Panc1 (cell line): ENCODE data around the gene GOLGA2. TPM values are rescaled to one million over a fixed set of nuclear protein-coding genes. Genes with fewer than 3 reads are reported as not detected.

Source experiments
- ATAC-seq: fragments of 200-7000 bp; cut with Tn5 transposase; 2 replicates; pipeline ENCODE4 v1.9.1; 2020; ENCODE audit warnings: mild to moderate bottlenecking, moderate library complexity
- BruUV-seq: library from RNA; stranded (reverse); fragments of 400-500 nt; replicated peaks from 2 replicates; lab custom pipeline; 2021; lab: Mats Ljungman, UMichigan
- CTCF ChIA-PET: fragments of 300-600 bp; sonication (Branson Sonifier 250); formaldehyde crosslinking; loops from one replicate; lab custom pipeline; 2022; ENCODE audit warnings: antibody characterized with exemption; lab: Charles Lee
- POLR2A ChIA-PET: fragments of 300-600 bp; sonication (Branson Sonifier 250); formaldehyde crosslinking; loops from one replicate; lab custom pipeline; 2022; ENCODE audit warnings: antibody characterized with exemption; lab: Charles Lee
- DNase-seq: peaks from one replicate; pipeline ENCODE4 v3.0.0-alpha.2; 2010; ENCODE audit warnings: low read depth, low spot score
- H3K27ac ChIP-seq: 2 replicates; pipeline ENCODE4 v1.5.1; 2011; ENCODE audit warnings: mild to moderate bottlenecking, low read length, inconsistent platforms
- H3K27me3 ChIP-seq: fragments of 200-500 bp; sonication (Bioruptor generic); 2 replicates; pipeline ENCODE4 v1.6.0; 2014; ENCODE audit warnings: low read length, inconsistent platforms; ENCODE audit not compliant: control insufficient read depth, insufficient read depth
- H3K36me3 ChIP-seq: fragments of 200-500 bp; sonication (Bioruptor generic); 2 replicates; pipeline ENCODE4 v1.5.1; 2014; ENCODE audit warnings: inconsistent platforms, mild to moderate bottlenecking, low read length, moderate library complexity; ENCODE audit not compliant: control insufficient read depth, insufficient read depth
- H3K4me1 ChIP-seq: 2 replicates; pipeline ENCODE4 v1.5.1; 2011; ENCODE audit warnings: inconsistent platforms, mild to moderate bottlenecking, low read length, moderate library complexity; ENCODE audit not compliant: control insufficient read depth, insufficient read depth
- H3K4me3 ChIP-seq, 2 experiments: 2 replicates each; pipeline ENCODE4 v1.5.1; 2011 to 2012; ENCODE audit warnings: low read depth in 2 of 2, low read length in 2 of 2, mild to moderate bottlenecking in 2 of 2, inconsistent platforms in 1 of 2, moderate library complexity in 1 of 2
- H3K9me3 ChIP-seq: fragments of 200-500 bp; sonication (Bioruptor generic); 2 replicates; pipeline ENCODE4 v1.5.1; 2014; ENCODE audit warnings: low read depth, mild to moderate bottlenecking, inconsistent platforms, low read length, moderate library complexity; ENCODE audit not compliant: control insufficient read depth, insufficient read depth
- POLR2AphosphoS5 ChIP-seq: IDR thresholded peaks from 2 replicates; pipeline ENCODE4 v1.6.1; 2012; ENCODE audit warnings: mild to moderate bottlenecking, low read depth, low read length, moderate library complexity
- SIN3A ChIP-seq: IDR thresholded peaks from 2 replicates; pipeline ENCODE4 v1.6.1; 2012; ENCODE audit warnings: low read depth, mild to moderate bottlenecking, low read length, moderate library complexity, borderline replicate concordance; ENCODE audit not compliant: insufficient read depth
- TCF7L2 ChIP-seq: IDR thresholded peaks from 2 replicates; pipeline ENCODE4 v1.6.1; 2011; ENCODE audit warnings: mild to moderate bottlenecking, low read depth, low read length, inconsistent platforms
- in situ Hi-C: cut with HindIII; loops from 2 replicates; pipeline ENCODE4 v1.10.0; 2016; ENCODE audit warnings: low sequenced_read_pairs, low pct_unique_long_range_greater_than_20kb
- intact Hi-C: fragments of 100-400 bp; cut with micrococcal nuclease; formaldehyde crosslinking; loops from one replicate; pipeline ENCODE4 v1.10.0; 2022; ENCODE audit not compliant: unreplicated experiment
- total RNA-seq: library from RNA; stranded (reverse); gene quantifications from one replicate; pipeline ENCODE4 v1.2.1, GENCODE V29; 2021; ENCODE audit not compliant: unreplicated experiment
- TF ChIP-seq, protein P1 (sequence below), 2 experiments: IDR thresholded peaks; 2 replicates each; pipeline ENCODE4 v1.6.1; 2011 to 2012; ENCODE audit warnings: low read depth in 2 of 2, control low read depth in 1 of 2, low read length in 1 of 2, mild to moderate bottlenecking in 1 of 2, moderate library complexity in 1 of 2; ENCODE audit not compliant: insufficient read depth in 1 of 2
- TF ChIP-seq, protein P2 (sequence below): fragments of 450-650 bp; IDR thresholded peaks from 2 replicates; pipeline ENCODE4 v1.5.1; 2017; ENCODE audit warnings: mild to moderate bottlenecking

The GOLGA2 gene
- total RNA-seq, 1 experiment from 2014 or later: 69.6 TPM

- Histone ChIP-seq H3K36me3 (no peaks in the 10 kb centered on the region), H3K9me3 (no peaks in the 10 kb centered on the region), H3K27me3 (no peaks in the 10 kb centered on the region), H3K4me3 (no peak overlapping the region), H3K4me1 (no peaks in the 10 kb centered on the region; the same call in 1 of the 2 replicates), H3K27ac (no peak overlapping the region)
- intact Hi-C loops (no loop called here), in situ Hi-C loops (no loop called here)
- no TSS peak for BruUV-seq
- TF ChIP-seq, protein P1, sequence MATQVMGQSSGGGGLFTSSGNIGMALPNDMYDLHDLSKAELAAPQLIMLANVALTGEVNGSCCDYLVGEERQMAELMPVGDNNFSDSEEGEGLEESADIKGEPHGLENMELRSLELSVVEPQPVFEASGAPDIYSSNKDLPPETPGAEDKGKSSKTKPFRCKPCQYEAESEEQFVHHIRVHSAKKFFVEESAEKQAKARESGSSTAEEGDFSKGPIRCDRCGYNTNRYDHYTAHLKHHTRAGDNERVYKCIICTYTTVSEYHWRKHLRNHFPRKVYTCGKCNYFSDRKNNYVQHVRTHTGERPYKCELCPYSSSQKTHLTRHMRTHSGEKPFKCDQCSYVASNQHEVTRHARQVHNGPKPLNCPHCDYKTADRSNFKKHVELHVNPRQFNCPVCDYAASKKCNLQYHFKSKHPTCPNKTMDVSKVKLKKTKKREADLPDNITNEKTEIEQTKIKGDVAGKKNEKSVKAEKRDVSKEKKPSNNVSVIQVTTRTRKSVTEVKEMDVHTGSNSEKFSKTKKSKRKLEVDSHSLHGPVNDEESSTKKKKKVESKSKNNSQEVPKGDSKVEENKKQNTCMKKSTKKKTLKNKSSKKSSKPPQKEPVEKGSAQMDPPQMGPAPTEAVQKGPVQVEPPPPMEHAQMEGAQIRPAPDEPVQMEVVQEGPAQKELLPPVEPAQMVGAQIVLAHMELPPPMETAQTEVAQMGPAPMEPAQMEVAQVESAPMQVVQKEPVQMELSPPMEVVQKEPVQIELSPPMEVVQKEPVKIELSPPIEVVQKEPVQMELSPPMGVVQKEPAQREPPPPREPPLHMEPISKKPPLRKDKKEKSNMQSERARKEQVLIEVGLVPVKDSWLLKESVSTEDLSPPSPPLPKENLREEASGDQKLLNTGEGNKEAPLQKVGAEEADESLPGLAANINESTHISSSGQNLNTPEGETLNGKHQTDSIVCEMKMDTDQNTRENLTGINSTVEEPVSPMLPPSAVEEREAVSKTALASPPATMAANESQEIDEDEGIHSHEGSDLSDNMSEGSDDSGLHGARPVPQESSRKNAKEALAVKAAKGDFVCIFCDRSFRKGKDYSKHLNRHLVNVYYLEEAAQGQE (IDR thresholded peaks at IDR 0.05; ENCODE audit: insufficient read depth in 1 of 2, low read depth in 2 of 2, low read length in 1 of 2): no peak
- TF ChIP-seq TCF7L2 (no peak), POLR2AphosphoS5 (no peak), SIN3A (no peak)
- TF ChIP-seq, protein P2, sequence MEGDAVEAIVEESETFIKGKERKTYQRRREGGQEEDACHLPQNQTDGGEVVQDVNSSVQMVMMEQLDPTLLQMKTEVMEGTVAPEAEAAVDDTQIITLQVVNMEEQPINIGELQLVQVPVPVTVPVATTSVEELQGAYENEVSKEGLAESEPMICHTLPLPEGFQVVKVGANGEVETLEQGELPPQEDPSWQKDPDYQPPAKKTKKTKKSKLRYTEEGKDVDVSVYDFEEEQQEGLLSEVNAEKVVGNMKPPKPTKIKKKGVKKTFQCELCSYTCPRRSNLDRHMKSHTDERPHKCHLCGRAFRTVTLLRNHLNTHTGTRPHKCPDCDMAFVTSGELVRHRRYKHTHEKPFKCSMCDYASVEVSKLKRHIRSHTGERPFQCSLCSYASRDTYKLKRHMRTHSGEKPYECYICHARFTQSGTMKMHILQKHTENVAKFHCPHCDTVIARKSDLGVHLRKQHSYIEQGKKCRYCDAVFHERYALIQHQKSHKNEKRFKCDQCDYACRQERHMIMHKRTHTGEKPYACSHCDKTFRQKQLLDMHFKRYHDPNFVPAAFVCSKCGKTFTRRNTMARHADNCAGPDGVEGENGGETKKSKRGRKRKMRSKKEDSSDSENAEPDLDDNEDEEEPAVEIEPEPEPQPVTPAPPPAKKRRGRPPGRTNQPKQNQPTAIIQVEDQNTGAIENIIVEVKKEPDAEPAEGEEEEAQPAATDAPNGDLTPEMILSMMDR: no peak
- CTCF ChIA-PET: no interaction called here
- ATAC-seq (no peak), DNase-seq (no peak)
- POLR2A ChIA-PET: interaction anchor here (0.5 kb wide), 1 partner anchor 78 kb away, joined by 9 read pairs; no protein-coding TSS in a partner anchor
Observed at GRCh38 chr9:128213746-128214497, 61.9 kb downstream of the GOLGA2 start.

DNA sequence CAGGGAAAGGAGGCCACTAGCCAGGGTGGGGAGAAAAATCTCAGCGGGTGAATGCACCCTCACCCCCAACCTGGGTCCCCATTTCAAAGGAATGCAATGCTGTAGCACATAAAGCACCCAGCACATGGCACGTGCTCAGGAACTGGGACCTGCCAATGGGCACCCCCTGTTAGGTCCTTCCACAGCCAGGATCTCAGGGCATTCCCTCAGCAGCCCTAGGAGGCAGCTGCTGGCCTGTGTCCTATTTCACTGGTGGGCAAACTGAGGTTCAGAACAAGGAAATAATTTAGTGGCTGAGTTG is 63.9 kb downstream of the GOLGA2 start:
- no peaks in the 10 kb centered on the region for H3K27me3 ChIP-seq
- no peaks in the 10 kb centered on the region for H3K4me1 ChIP-seq
- H3K9me3 ChIP-seq: no peaks in the 10 kb centered on the region
- no peaks in the 10 kb centered on the region for H3K36me3 ChIP-seq
- no peak overlapping the region for H3K27ac ChIP-seq
- intact Hi-C loops (no loop called here), in situ Hi-C loops (no loop called here)
- TF ChIP-seq SIN3A (no peak), TCF7L2 (no peak), POLR2AphosphoS5 (no peak)
- TF ChIP-seq, protein P2: no peak
- ATAC-seq (no peak), DNase-seq (no peak)
- no TSS peak for BruUV-seq
- H3K4me3 ChIP-seq: no peak overlapping the region
- ChIA-PET CTCF (interaction anchor here (0.6 kb wide), 1 partner anchor 265 kb away, joined by 4 read pairs; no protein-coding TSS in a partner anchor), POLR2A (interaction anchor here (0.6 kb wide), 1 partner anchor 40 kb away, joined by 10 read pairs; no protein-coding TSS in a partner anchor)
